ENCODE data around the gene ZNF775. TPM values are rescaled to one million over a fixed set of nuclear protein-coding genes. Genes with fewer than 3 reads are reported as not detected.

ZNF775 gene
- total and polyA plus RNA-seq, 2 of the 13 experiments (the other 11 are each of a cell fraction or from before 2014, with no cell fraction given) = 3.1 to 3.2 TPM

GRCh38 chr7:150415161-150416153 is 36.3 kb downstream of the ZNF775 start (continued):
- no peak for TF ChIP-seq CEBPZ (IDR thresholded peaks at IDR 0.05; ENCODE audit: low read length)
- TF ChIP-seq ZFP82 (CRISPR knock-in tag; IDR thresholded peaks at IDR 0.05; ENCODE audit: borderline replicate concordance) = no peak
- TF ChIP-seq ZNF441 (CRISPR knock-in tag; IDR thresholded peaks at IDR 0.05; ENCODE audit: borderline replicate concordance) = no peak
- no peak for TF ChIP-seq ZNF75D (CRISPR knock-in tag; IDR thresholded peaks at IDR 0.05; ENCODE audit: borderline replicate concordance)
- TF ChIP-seq SIN3B (IDR thresholded peaks at IDR 0.05; ENCODE audit: low read length) = no peak
- TF ChIP-seq MEIS1 (CRISPR knock-in tag; IDR thresholded peaks at IDR 0.05; ENCODE audit: borderline replicate concordance) = 0 out of 2 replicates have a peak, but pooled peaks have one; percentile 50
- no peak for TF ChIP-seq RAD51 (IDR thresholded peaks at IDR 0.05; ENCODE audit: borderline replicate concordance)
- TF ChIP-seq PHF8 (CRISPR knock-in tag; IDR thresholded peaks at IDR 0.05) = peak; percentile 31; the same call in 1 of the 2 replicates
- TF ChIP-seq MTF2 (CRISPR knock-in tag; IDR thresholded peaks at IDR 0.05; ENCODE audit: borderline replicate concordance) = no peak
- no peak for TF ChIP-seq WIZ (CRISPR knock-in tag; IDR thresholded peaks at IDR 0.05)
- 0 out of 2 replicates have a peak, but pooled peaks have one; percentile 43 for TF ChIP-seq NRL (CRISPR knock-in tag; IDR thresholded peaks at IDR 0.05; ENCODE audit: borderline replicate concordance)
- TF ChIP-seq POLR2G (IDR thresholded peaks at IDR 0.05; ENCODE audit: low read depth, low read length) = no peak
- no peak for TF ChIP-seq TFDP1 (CRISPR knock-in tag; IDR thresholded peaks at IDR 0.05; ENCODE audit: borderline replicate concordance)
- peak; percentile 67; the same call in 1 of the 2 replicates for TF ChIP-seq ZSCAN9 (CRISPR knock-in tag; IDR thresholded peaks at IDR 0.05; ENCODE audit: borderline replicate concordance)
- TF ChIP-seq PAF1 (CRISPR knock-in tag; IDR thresholded peaks at IDR 0.05) = no peak
- TF ChIP-seq MED13 (CRISPR knock-in tag; IDR thresholded peaks at IDR 0.05) = no peak
- no peak; the same call in 1 of the 2 replicates for TF ChIP-seq ZFY (CRISPR knock-in tag; IDR thresholded peaks at IDR 0.05)
- TF ChIP-seq PLRG1 (conservative IDR thresholded peaks at IDR 0.05) = no peak
- TF ChIP-seq ZNF468 (CRISPR knock-in tag; IDR thresholded peaks at IDR 0.05) = no peak
- peak; percentile 23; the same call in 1 of the 2 replicates for TF ChIP-seq GABPB1 (CRISPR knock-in tag; IDR thresholded peaks at IDR 0.05)
- TF ChIP-seq FOXP4 (CRISPR knock-in tag; IDR thresholded peaks at IDR 0.05) = peak; percentile 79
- TF ChIP-seq RFX1 (IDR thresholded peaks at IDR 0.05) = no peak
- TF ChIP-seq SSRP1 (CRISPR knock-in tag; IDR thresholded peaks at IDR 0.05) = no peak
- no peak for TF ChIP-seq SP2 (CRISPR knock-in tag; IDR thresholded peaks at IDR 0.05)
- 0 out of 2 replicates have a peak, but pooled peaks have one; percentile 33 for TF ChIP-seq TOPORS (CRISPR knock-in tag; IDR thresholded peaks at IDR 0.05)
